ENCODE results near the gene TOM1L2. TPM values are rescaled to one million over a fixed set of nuclear protein-coding genes. Genes with fewer than 3 reads are reported as not detected.

The TOM1L2 gene
- total RNA-seq, 1 donor from 2014 or later = 13.4 TPM

DNA sequence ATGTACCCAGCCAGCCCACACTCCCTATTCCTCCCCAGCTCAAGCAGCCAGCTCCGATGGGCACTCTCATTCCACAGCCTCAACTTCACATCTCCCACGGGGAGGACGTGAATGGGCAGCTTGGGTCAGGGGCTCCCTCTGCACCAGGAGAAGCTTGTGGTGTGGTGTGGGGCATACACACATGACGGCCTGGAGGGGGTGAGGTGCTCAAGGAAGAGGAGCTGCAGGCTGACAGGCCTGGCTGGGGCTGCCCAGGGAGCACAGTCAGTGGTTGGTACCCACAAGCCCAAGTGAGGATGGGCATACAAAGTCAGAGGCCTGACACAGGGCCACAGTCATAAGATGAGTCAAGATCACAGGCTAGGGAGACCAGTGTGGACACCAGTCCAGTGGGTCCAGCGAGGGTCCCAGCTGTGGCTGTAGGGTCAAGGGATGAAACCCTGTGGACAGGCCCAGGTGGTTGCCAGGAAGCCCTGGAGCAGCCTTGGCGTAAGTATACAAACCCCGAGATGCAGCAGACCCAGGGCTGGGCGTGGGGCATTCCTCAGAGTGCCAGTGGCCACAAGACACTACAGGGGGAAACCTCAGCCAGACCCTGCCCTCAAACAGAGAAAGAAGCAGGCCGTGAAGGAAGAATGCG, 4.9 kb upstream of the TOM1L2 start:
- no peaks in the 10 kb centered on the region for H3K36me3 Mint-ChIP-seq (ENCODE audit: low read depth)
- intact Hi-C loops (cut with micrococcal nuclease) = no loop called here
- H3K27me3 Mint-ChIP-seq (ENCODE audit: low read depth) = no peaks in the 10 kb centered on the region
- H3K9me3 Mint-ChIP-seq = no peaks in the 10 kb centered on the region
- H3K4me1 Mint-ChIP-seq (ENCODE audit: low read depth) = peaks cover 8% of the 10 kb centered on the region
- no peak overlapping the region for H3K27ac Mint-ChIP-seq
- no peak for DNase-seq (ENCODE audit: low spot score)
- no peak overlapping the region for H3K4me3 Mint-ChIP-seq (ENCODE audit: low read depth)

DNA sequence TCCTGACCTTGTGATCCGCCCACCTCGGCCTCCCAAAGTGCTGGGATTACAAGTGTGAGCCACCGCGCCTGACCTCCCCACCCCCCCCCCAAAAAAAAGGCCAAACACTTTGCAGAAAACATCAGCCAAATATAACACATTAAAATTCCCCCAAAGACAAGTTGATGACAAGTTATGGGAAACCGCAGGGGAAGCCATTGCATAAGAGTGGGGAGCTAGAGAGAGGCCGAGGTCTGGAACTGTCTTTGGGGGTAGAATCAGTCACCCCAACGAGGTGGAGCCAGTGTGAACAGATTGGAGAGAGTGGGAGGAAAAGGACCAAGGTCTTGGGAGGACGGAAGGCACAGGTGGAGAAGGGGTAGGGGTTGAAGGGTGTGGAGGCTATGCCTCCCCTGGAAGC, 3.2 kb upstream of the TOM1L2 start:
- no peaks in the 10 kb centered on the region for H3K36me3 Mint-ChIP-seq (ENCODE audit: low read depth)
- H3K27ac Mint-ChIP-seq = no peak overlapping the region
- peaks cover 17% of the 10 kb centered on the region for H3K4me1 Mint-ChIP-seq (ENCODE audit: low read depth)
- intact Hi-C loops (cut with micrococcal nuclease) = no loop called here
- no peak overlapping the region for H3K4me3 Mint-ChIP-seq (ENCODE audit: low read depth)
- H3K9me3 Mint-ChIP-seq = no peaks in the 10 kb centered on the region
- H3K27me3 Mint-ChIP-seq (ENCODE audit: low read depth) = no peaks in the 10 kb centered on the region
- DNase-seq (ENCODE audit: low spot score) = no peak

DNA sequence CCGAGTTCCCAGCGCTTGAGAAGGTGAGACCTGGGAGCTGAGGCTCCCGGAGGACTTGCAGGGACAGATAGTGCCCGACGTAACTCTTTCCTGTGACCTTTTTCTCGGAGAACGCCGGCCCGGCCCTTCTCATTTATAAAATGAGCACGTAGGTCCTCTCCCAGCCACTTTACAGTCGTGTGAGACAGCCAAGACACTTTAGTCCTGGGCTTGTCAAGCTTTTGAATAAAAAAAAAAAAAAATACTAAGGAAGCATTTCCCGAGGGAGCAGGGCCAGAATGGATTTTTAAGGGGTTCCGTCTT, 703 bp upstream of the TOM1L2 start:
- Mint-ChIP-seq H3K9me3 (no peaks in the 10 kb centered on the region), H3K27me3 (ENCODE audit: low read depth) (no peaks in the 10 kb centered on the region), H3K4me3 (ENCODE audit: low read depth) (peak overlapping the region; percentile 91), H3K4me1 (ENCODE audit: low read depth) (peaks cover 25% of the 10 kb centered on the region), H3K27ac (peak overlapping the region; percentile 80), H3K36me3 (ENCODE audit: low read depth) (no peaks in the 10 kb centered on the region)
- intact Hi-C loops (cut with micrococcal nuclease) = loop anchor here (1.0 to 5.0 kb wide), 7 partner anchors 15 to 382 kb away; partner anchors contain the start of genes ALKBH5, ATPAF2, GID4 and PEMT
- DNase-seq (ENCODE audit: low spot score) = no peak

DNA sequence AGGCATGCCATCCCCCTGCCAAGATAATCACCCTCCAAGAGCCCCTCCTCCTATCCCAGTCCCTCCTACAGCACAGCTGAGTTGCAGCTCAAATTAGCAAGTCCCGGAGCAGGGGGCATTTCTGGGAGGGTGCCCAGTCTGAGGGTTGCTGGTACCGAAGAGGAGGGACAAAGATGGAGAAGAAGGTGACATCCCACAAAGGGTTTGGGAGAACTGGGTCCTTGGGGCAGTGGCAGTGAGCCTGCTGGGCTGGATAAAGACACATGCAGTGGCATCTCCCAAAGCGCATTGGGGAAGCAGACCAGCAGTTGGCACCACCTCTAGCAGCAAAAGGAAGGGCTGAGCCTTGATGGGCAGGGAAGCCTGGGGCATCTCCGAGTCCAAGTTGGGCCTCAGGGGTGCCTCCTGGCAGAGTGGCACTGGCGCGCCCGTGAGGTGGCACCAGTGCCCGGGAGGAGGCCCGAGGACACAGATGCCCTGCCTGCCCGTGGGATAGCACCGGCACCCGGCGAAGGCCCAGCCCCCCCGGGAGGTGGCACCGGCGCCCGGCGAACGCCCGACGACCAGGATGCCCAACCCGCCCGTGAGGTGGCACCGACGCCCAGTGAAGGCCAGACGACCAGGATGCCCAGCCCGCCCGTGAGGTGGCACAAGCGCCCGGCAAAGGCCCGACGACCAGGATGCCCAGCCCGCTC, 622 bp downstream of the TOM1L2 start:
- H3K27me3 Mint-ChIP-seq (ENCODE audit: low read depth) = no peaks in the 10 kb centered on the region
- intact Hi-C loops (cut with micrococcal nuclease) = loop anchor here (1.0 to 5.0 kb wide), 7 partner anchors 13 to 380 kb away; partner anchors contain the start of genes ALKBH5, ATPAF2, GID4 and PEMT
- DNase-seq (ENCODE audit: low spot score) = no peak
- H3K4me1 Mint-ChIP-seq (ENCODE audit: low read depth) = peaks cover 34% of the 10 kb centered on the region
- H3K9me3 Mint-ChIP-seq = no peaks in the 10 kb centered on the region
- no peaks in the 10 kb centered on the region for H3K36me3 Mint-ChIP-seq (ENCODE audit: low read depth)
- peak overlapping the region; percentile 80 for H3K4me3 Mint-ChIP-seq (ENCODE audit: low read depth)
- H3K27ac Mint-ChIP-seq = peak overlapping the region; percentile 21

DNA sequence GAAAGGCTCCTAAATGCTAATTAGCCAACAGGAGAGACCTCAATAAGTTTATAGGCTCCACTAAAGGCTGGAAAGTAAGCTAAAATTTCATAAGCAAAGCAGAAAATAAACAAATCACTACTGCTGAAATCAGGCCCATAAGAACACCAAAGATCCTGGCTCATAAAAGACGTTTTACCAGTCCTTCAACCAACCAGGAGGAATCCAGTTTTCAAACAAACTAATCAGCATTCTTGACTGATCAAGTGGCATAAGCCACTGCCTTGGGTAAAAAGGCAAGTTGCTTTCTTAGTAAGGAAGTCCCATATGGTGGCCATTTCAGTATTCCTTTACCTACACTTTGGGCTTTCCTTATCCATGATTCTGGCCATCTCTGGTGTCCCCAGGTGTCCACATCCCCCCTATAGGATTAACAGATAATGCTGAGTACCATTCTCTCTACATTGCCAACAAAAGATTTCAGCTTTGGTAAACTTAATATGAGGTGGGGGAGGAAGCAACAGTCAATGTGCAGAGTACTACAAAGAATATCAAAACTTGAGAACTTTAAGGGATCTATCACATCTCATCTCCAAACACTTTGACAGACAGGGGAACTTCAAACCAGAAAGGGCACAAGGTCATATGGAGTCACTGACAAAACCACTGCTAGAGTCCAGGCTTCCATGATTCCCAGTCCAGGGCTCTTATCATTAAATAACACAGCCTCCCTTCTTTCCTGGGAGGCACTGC, 1.3 kb downstream of the TOM1L2 start:
- no peak for DNase-seq (ENCODE audit: low spot score)
- no peaks in the 10 kb centered on the region for H3K36me3 Mint-ChIP-seq (ENCODE audit: low read depth)
- H3K27me3 Mint-ChIP-seq (ENCODE audit: low read depth) = no peaks in the 10 kb centered on the region
- intact Hi-C loops (cut with micrococcal nuclease) = loop anchor here (5.0 kb wide), 1 partner anchor 289 kb away; the partner anchor contains the start of gene RAI1
- no peak overlapping the region for H3K27ac Mint-ChIP-seq
- H3K4me1 Mint-ChIP-seq (ENCODE audit: low read depth) = peaks cover 40% of the 10 kb centered on the region
- no peaks in the 10 kb centered on the region for H3K9me3 Mint-ChIP-seq
- H3K4me3 Mint-ChIP-seq (ENCODE audit: low read depth) = peak overlapping the region; percentile 80

DNA sequence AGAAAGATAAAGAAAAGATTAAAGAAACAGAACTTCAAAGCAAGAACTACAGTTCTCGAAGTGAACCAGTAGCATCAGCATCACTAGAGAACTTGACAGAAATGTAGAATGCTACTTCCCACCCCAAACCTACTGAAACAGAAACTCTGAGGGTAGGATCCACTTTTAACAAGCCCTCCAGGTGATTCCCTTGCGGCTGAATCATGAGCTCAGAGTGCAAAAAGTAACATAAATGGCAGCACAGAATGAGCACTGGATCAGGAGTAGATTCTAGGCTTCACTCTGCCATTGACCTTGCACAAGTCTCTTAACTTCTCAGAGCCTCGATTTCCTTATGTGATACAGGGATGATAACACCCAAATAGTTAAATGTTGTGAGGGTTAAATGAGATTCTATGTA, 5.8 kb downstream of the TOM1L2 start:
- no peaks in the 10 kb centered on the region for H3K9me3 Mint-ChIP-seq
- no peak overlapping the region for H3K4me3 Mint-ChIP-seq (ENCODE audit: low read depth)
- intact Hi-C loops (cut with micrococcal nuclease) = no loop called here
- no peak for DNase-seq (ENCODE audit: low spot score)
- peaks cover 4% of the 10 kb centered on the region for H3K36me3 Mint-ChIP-seq (ENCODE audit: low read depth)
- peak overlapping the region; percentile 39 for H3K27ac Mint-ChIP-seq
- peaks cover 42% of the 10 kb centered on the region for H3K4me1 Mint-ChIP-seq (ENCODE audit: low read depth)
- H3K27me3 Mint-ChIP-seq (ENCODE audit: low read depth) = no peaks in the 10 kb centered on the region

DNA sequence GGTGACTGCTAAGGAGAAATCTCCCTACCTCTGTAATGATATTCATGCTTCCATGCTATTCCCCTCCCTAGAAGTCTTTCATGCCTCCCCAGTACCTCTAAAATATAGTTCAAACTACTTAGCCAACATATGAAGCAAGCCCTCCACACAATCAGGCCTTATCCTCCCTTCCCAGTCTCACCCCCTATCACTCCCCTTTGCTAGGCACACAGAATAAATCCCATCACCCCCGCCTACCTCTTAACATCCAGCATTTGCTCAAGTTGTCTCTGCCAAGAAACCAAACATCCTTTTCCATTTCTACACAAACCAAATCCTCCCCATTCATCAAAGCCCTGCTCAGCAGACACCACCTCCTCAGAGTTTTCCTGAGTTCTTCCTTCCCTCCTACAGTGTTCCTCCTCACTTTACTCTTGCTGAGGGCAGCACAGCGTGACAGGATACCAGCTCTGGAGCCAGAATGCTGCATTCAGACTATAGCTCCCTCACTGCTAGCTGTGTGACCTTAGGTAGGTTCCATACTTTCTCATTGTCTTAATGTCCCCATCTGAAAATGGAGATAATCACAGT, 7.0 kb downstream of the TOM1L2 start:
- Mint-ChIP-seq H3K4me1 (ENCODE audit: low read depth) (peaks cover 41% of the 10 kb centered on the region), H3K27ac (no peak overlapping the region), H3K9me3 (no peaks in the 10 kb centered on the region), H3K4me3 (ENCODE audit: low read depth) (no peak overlapping the region), H3K36me3 (ENCODE audit: low read depth) (peaks cover 4% of the 10 kb centered on the region), H3K27me3 (ENCODE audit: low read depth) (no peaks in the 10 kb centered on the region)
- DNase-seq (ENCODE audit: low spot score) = no peak
- intact Hi-C loops (cut with micrococcal nuclease) = no loop called here

DNA sequence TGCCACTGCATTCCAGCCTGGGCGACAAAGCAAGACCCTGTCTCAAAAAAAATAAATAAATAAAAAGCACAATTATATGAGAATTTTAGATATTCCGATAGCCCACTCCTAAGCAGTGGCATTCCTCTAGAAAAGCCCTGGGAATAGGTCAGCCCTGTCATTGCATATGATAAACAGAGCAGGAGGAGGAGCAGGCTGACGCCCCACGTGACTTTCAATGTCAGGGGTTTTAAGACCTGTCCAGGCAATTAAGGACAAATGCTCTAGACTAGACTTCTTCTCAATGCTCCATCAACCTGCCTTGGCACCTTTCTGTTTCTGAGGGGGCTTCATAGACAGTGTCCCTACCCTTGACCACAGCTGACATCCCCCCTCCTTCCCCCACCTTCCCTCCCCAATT, 7.5 kb downstream of the TOM1L2 start:
- intact Hi-C loops (cut with micrococcal nuclease) = loop anchor here (5.0 kb wide), 1 partner anchor 112 kb away; no protein-coding TSS in a partner anchor
- Mint-ChIP-seq H3K9me3 (no peaks in the 10 kb centered on the region), H3K27ac (no peak overlapping the region), H3K36me3 (ENCODE audit: low read depth) (peaks cover 4% of the 10 kb centered on the region), H3K27me3 (ENCODE audit: low read depth) (no peaks in the 10 kb centered on the region), H3K4me3 (ENCODE audit: low read depth) (no peak overlapping the region), H3K4me1 (ENCODE audit: low read depth) (peaks cover 44% of the 10 kb centered on the region)
- DNase-seq (ENCODE audit: low spot score) = no peak

DNA sequence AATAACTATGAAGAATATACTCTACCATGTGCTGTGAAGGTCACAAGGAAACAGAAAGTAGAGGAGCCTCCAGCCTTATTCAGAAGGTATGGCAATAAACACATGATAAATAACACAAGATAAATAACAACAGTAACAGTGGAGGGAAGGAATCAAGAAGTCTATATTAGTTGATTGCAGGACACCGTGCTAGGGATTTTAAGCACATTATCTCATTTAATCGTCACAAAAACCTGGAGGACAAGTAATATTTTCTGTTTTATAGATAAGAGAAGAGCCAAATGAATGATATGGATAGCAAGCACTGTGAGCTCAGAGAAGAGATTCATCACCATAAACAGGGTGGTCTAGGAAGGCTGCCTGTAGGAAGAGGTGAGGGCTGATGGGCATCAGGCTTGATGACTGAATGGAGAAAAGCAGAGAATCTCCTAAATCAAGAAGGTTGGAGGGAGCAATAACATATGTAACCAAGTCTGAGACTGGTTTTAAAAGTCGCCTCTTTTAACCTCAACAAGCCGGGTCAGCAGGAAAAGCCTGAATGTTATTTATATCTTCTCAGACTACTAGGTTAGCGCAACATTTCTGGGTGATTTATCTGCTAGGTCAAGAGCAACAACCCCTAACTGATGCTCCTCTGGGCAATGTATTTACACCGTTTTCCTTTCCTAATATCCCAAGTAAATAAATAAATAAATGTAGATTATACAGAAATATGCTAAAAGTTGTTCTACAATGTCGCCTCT, 8.3 kb downstream of the TOM1L2 start:
- H3K27me3 Mint-ChIP-seq (ENCODE audit: low read depth) = no peaks in the 10 kb centered on the region
- H3K9me3 Mint-ChIP-seq = no peaks in the 10 kb centered on the region
- no peak overlapping the region for H3K4me3 Mint-ChIP-seq (ENCODE audit: low read depth)
- peaks cover 4% of the 10 kb centered on the region for H3K36me3 Mint-ChIP-seq (ENCODE audit: low read depth)
- no peak overlapping the region for H3K27ac Mint-ChIP-seq
- intact Hi-C loops (cut with micrococcal nuclease) = loop anchor here (5.0 kb wide), 1 partner anchor 112 kb away; no protein-coding TSS in a partner anchor
- DNase-seq (ENCODE audit: low spot score) = no peak
- H3K4me1 Mint-ChIP-seq (ENCODE audit: low read depth) = peaks cover 50% of the 10 kb centered on the region

DNA sequence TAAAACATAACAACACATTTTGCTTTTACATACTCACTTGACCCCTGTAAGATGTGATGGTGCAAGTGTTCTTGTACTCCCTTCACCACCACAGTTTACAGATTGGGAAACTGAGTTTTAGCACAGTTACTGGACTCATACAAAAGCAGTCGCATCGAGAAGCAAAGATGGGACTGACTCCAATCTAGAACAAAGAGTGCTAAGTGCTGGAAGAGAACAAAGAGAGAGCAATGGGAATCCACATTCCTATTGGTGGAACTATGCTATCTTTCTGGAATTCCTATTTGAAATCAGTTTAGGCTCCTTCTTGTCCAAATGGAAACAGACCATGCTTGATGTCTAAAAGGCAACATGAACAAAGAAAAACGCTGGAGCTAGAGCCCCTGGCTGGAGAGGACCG, 9.1 kb downstream of the TOM1L2 start:
- Mint-ChIP-seq H3K27ac (no peak overlapping the region), H3K9me3 (no peaks in the 10 kb centered on the region), H3K36me3 (ENCODE audit: low read depth) (peaks cover 4% of the 10 kb centered on the region), H3K4me1 (ENCODE audit: low read depth) (peaks cover 57% of the 10 kb centered on the region), H3K4me3 (ENCODE audit: low read depth) (no peak overlapping the region), H3K27me3 (ENCODE audit: low read depth) (no peaks in the 10 kb centered on the region)
- intact Hi-C loops (cut with micrococcal nuclease) = loop anchor here (5.0 kb wide), 1 partner anchor 111 kb away; no protein-coding TSS in a partner anchor
- no peak for DNase-seq (ENCODE audit: low spot score)

DNA sequence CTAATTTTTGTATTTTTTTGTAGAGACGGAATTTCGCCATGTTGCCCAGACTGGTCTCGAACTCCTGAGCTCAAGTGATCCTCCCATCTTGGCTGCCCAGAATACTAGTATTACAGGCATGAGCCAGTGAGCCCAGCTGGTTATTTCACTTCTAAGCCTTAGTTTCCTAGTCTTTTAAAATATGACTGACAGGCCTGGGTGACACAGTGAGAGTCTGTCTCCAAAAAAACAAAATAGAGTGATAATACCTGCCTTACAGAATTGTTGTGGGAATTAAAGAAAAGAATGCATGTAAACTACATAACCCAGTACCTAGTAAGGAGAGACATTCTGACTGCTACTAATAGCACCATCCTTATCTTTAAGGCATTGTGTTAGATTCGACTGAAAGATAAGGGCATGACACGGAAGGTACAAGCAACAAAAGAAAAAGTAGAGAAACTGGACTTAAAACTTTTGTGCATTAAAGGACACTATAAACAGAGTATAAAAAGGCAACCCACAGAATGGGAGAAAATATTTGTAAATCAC, 11.6 kb downstream of the TOM1L2 start:
- peaks cover 54% of the 10 kb centered on the region for H3K4me1 Mint-ChIP-seq (ENCODE audit: low read depth)
- intact Hi-C loops (cut with micrococcal nuclease) = loop anchor here (5.0 kb wide), 1 partner anchor 108 kb away; no protein-coding TSS in a partner anchor
- peak overlapping the region; percentile 99 for H3K27ac Mint-ChIP-seq
- peaks cover 9% of the 10 kb centered on the region for H3K36me3 Mint-ChIP-seq (ENCODE audit: low read depth)
- H3K4me3 Mint-ChIP-seq (ENCODE audit: low read depth) = peak overlapping the region; percentile 86
- H3K27me3 Mint-ChIP-seq (ENCODE audit: low read depth) = no peaks in the 10 kb centered on the region
- H3K9me3 Mint-ChIP-seq = peaks cover 4% of the 10 kb centered on the region
- DNase-seq (ENCODE audit: low spot score) = no peak
